Measurements from ENCODE around the gene DPM1.
A peak's percentile ranks its signal among the peaks of the same experiment; 100 is the strongest.

DPM1 gene

GRCh38 chr20:50933589-50933988 is 24.7 kb downstream of the DPM1 start:
- TF ChIP-seq POLR2AphosphoS5 (IDR thresholded peaks at IDR 0.05; ENCODE audit: low read depth, low read length) (no peak), PAX5 (IDR thresholded peaks at IDR 0.05; ENCODE audit: insufficient read depth, low read length, severe bottlenecking) (no peak), POU2F2 (IDR thresholded peaks at IDR 0.05; ENCODE audit: low read depth, low read length) (no peak), TAF1 (IDR thresholded peaks at IDR 0.05; ENCODE audit: low read depth, low read length) (no peak), POLR2A (IDR thresholded peaks at IDR 0.05; ENCODE audit: low read depth, low read length) (no peak), SPI1 (IDR thresholded peaks at IDR 0.05; ENCODE audit: low read depth, low read length) (no peak)
- no peak for FAIRE-seq

GRCh38 chr20:50932691-50933280 is 25.5 kb downstream of the DPM1 start:
- TF ChIP-seq PAX5 (IDR thresholded peaks at IDR 0.05; ENCODE audit: insufficient read depth, low read length, severe bottlenecking) (no peak), TAF1 (IDR thresholded peaks at IDR 0.05; ENCODE audit: low read depth, low read length) (no peak), POU2F2 (IDR thresholded peaks at IDR 0.05; ENCODE audit: low read depth, low read length) (no peak), POLR2AphosphoS5 (IDR thresholded peaks at IDR 0.05; ENCODE audit: low read depth, low read length) (no peak), POLR2A (IDR thresholded peaks at IDR 0.05; ENCODE audit: low read depth, low read length) (no peak), SPI1 (IDR thresholded peaks at IDR 0.05; ENCODE audit: low read depth, low read length) (no peak)
- DNase-seq (ENCODE audit: insufficient read length, low spot score) (no peak), FAIRE-seq (no peak)

More at GRCh38 chr20:50933589-50933988, 24.7 kb downstream of the DPM1 start:
- no peak for DNase-seq (ENCODE audit: insufficient read length, low spot score)

GRCh38 chr20:50932016-50932485 is 26.3 kb downstream of the DPM1 start:
- DNase-seq (ENCODE audit: insufficient read length, low spot score) (no peak), FAIRE-seq (no peak)
- no peak for TF ChIP-seq PAX5 (IDR thresholded peaks at IDR 0.05; ENCODE audit: insufficient read depth, low read length, severe bottlenecking)
- no peak for TF ChIP-seq POLR2AphosphoS5 (IDR thresholded peaks at IDR 0.05; ENCODE audit: low read depth, low read length)
- no peak for TF ChIP-seq POLR2A (IDR thresholded peaks at IDR 0.05; ENCODE audit: low read depth, low read length)
- TF ChIP-seq POU2F2 (IDR thresholded peaks at IDR 0.05; ENCODE audit: low read depth, low read length): no peak
- TF ChIP-seq TAF1 (IDR thresholded peaks at IDR 0.05; ENCODE audit: low read depth, low read length): no peak
- TF ChIP-seq SPI1 (IDR thresholded peaks at IDR 0.05; ENCODE audit: low read depth, low read length): no peak

DNA sequence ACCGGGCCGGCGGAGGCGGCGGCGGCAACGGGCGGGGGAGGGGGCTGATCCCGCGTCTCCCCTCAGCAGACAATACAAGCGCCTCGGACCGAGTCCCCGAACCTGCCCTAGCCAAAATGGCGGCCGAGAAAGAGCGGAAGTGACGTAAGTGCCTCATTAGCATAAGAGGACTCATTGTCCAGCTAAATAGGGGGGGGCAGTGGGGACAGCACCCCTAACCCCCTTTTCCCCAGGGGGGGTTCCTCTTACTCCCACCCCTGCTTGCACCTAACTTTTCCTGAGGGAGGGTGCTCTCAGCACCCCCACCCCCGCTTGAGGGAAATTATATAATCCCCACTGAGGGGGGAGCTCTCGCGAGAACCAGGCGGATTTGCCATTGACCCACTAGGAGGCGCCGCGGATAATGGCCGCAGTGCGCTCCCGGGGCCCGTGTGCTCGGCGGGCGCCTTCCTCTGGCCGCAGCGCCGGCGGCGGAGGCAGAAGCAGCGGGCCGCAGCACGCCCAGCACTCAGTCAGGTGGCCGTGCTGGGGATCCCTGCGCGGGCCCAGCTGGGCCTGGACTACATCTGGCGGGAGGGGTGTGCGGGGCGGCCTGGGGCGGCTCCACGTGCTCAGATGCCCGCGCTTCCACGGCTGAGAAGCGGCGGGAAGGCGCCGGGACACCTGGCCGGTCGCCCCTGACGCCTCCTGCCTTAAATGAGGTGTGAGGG is 26.9 kb downstream of the DPM1 start, which contains the start of gene ADNP:
Gene ADNP (minus strand): TSS at position 132 of the 710 bp plus-strand sequence. CDS start 27,441 bp downstream, outside the sequence.
- TF ChIP-seq POLR2A (IDR thresholded peaks at IDR 0.05; ENCODE audit: low read depth, low read length): peak; percentile 87
- TF ChIP-seq POLR2AphosphoS5 (IDR thresholded peaks at IDR 0.05; ENCODE audit: low read depth, low read length): peak; percentile 88
- peak; percentile 90 for TF ChIP-seq PAX5 (IDR thresholded peaks at IDR 0.05; ENCODE audit: insufficient read depth, low read length, severe bottlenecking)
- peak; percentile 97; the same call in 1 of the 2 replicates for TF ChIP-seq POU2F2 (IDR thresholded peaks at IDR 0.05; ENCODE audit: low read depth, low read length)
- TF ChIP-seq TAF1 (IDR thresholded peaks at IDR 0.05; ENCODE audit: low read depth, low read length): peak; percentile 97
- TF ChIP-seq SPI1 (IDR thresholded peaks at IDR 0.05; ENCODE audit: low read depth, low read length): peak; percentile 70
- FAIRE-seq (peak; percentile 40), DNase-seq (ENCODE audit: insufficient read length, low spot score) (peak; percentile 56)

DNA sequence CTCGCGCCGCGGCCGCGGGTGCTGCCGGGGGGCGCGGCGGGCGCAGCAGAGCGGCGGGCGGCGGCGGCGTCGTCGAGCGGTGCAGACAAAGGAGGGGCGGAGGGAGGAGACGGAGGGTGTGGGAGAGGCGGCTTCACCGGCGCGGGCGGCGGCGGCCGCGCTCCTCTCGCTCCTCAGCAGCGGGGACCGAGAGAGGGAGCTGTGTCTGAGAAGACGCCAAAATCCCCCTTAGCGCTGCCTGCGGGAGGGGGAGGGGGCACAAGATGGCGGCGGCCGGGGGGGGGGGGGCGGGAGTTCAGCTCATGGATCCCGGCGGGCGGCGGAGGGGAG is 27.4 kb downstream of the DPM1 start:
- DNase-seq (ENCODE audit: insufficient read length, low spot score): peak; percentile 25
- TF ChIP-seq POLR2AphosphoS5 (IDR thresholded peaks at IDR 0.05; ENCODE audit: low read depth, low read length) (no peak), SPI1 (IDR thresholded peaks at IDR 0.05; ENCODE audit: low read depth, low read length) (no peak)
- no peak for FAIRE-seq

GRCh38 chr20:50930139-50930975 is 28.0 kb downstream of the DPM1 start:
- no peak for DNase-seq (ENCODE audit: insufficient read length, low spot score)
- no peak for FAIRE-seq
- TF ChIP-seq POLR2A (IDR thresholded peaks at IDR 0.05; ENCODE audit: low read depth, low read length): no peak
- TF ChIP-seq POU2F2 (IDR thresholded peaks at IDR 0.05; ENCODE audit: low read depth, low read length): no peak
- no peak for TF ChIP-seq PAX5 (IDR thresholded peaks at IDR 0.05; ENCODE audit: insufficient read depth, low read length, severe bottlenecking)
- no peak for TF ChIP-seq SPI1 (IDR thresholded peaks at IDR 0.05; ENCODE audit: low read depth, low read length)
- no peak for TF ChIP-seq POLR2AphosphoS5 (IDR thresholded peaks at IDR 0.05; ENCODE audit: low read depth, low read length)
- TF ChIP-seq TAF1 (IDR thresholded peaks at IDR 0.05; ENCODE audit: low read depth, low read length): no peak

GRCh38 chr20:50929299-50930138 is 28.8 kb downstream of the DPM1 start:
- DNase-seq (ENCODE audit: insufficient read length, low spot score) (peak; percentile 46), FAIRE-seq (peak; percentile 90)
- TF ChIP-seq POLR2A (IDR thresholded peaks at IDR 0.05; ENCODE audit: low read depth, low read length) (peak; percentile 55), POLR2AphosphoS5 (IDR thresholded peaks at IDR 0.05; ENCODE audit: low read depth, low read length) (peak; percentile 58; the same call in 1 of the 2 replicates), TAF1 (IDR thresholded peaks at IDR 0.05; ENCODE audit: low read depth, low read length) (peak; percentile 63; the same call in 1 of the 2 replicates), POU2F2 (IDR thresholded peaks at IDR 0.05; ENCODE audit: low read depth, low read length) (peak; percentile 82; the same call in 1 of the 2 replicates), SPI1 (IDR thresholded peaks at IDR 0.05; ENCODE audit: low read depth, low read length) (peak; percentile 41), PAX5 (IDR thresholded peaks at IDR 0.05; ENCODE audit: insufficient read depth, low read length, severe bottlenecking) (peak; percentile 43)

GRCh38 chr20:50928469-50928868 is 29.9 kb downstream of the DPM1 start:
- 0 out of 2 replicates have a peak, but pooled peaks have one; percentile 15 for TF ChIP-seq POLR2A (IDR thresholded peaks at IDR 0.05; ENCODE audit: low read depth, low read length)
- TF ChIP-seq POU2F2 (IDR thresholded peaks at IDR 0.05; ENCODE audit: low read depth, low read length): no peak
- TF ChIP-seq SPI1 (IDR thresholded peaks at IDR 0.05; ENCODE audit: low read depth, low read length): no peak
- no peak for TF ChIP-seq PAX5 (IDR thresholded peaks at IDR 0.05; ENCODE audit: insufficient read depth, low read length, severe bottlenecking)
- TF ChIP-seq TAF1 (IDR thresholded peaks at IDR 0.05; ENCODE audit: low read depth, low read length): no peak
- TF ChIP-seq POLR2AphosphoS5 (IDR thresholded peaks at IDR 0.05; ENCODE audit: low read depth, low read length): no peak
- peak; percentile 41 for FAIRE-seq
- DNase-seq (ENCODE audit: insufficient read length, low spot score): no peak
